T-cell (primary cell): ENCODE measurements around the gene TSPYL2. TPM values are rescaled to one million over a fixed set of nuclear protein-coding genes. Genes with fewer than 3 reads are reported as not detected.

ENCODE experiments used
- ATAC-seq, 4 experiments: fragments of 200-7000 bp in 3 of 4; fragments of 150-1000 bp in 1 of 4; cut with Tn5 transposase; replicated peaks in 1 of 4; 1 replicate in 3 of 4; 2 replicates in 1 of 4; pipeline ENCODE4 v1.10.0; 2021; ENCODE audit warnings: moderate library complexity in 3 of 4, mild to moderate bottlenecking in 2 of 4, moderate number of reproducible peaks in 1 of 4
- CTCF ChIA-PET, 2 donors: fragments of 300-600 bp; sonication (Branson Sonifier 250); formaldehyde crosslinking; loops; one replicate each; lab custom pipeline; 2022; ENCODE audit warnings: antibody characterized with exemption in 2 of 2; lab: Charles Lee
- POLR2A ChIA-PET, 2 donors: fragments of 300-600 bp; sonication (Branson Sonifier 250); formaldehyde crosslinking; loops; one replicate each; lab custom pipeline; 2022; ENCODE audit warnings: antibody characterized with exemption in 2 of 2; lab: Charles Lee
- DNase-seq, 35 experiments: peaks; one replicate each; pipeline versions ENCODE4 v3.0.0 to v3.0.0-alpha.2; 2013 to 2023
- H3K27ac ChIP-seq: one replicate; pipeline ENCODE4 v1.5.1; 2013; ENCODE audit warnings: low read length
- H3K27me3 ChIP-seq, 2 experiments: replicated peaks in 1 of 2; 1 replicate in 1 of 2; 2 replicates in 1 of 2; pipeline versions ENCODE4 v1.6.1 to v1.7.0; 2013; ENCODE audit warnings: low read length in 1 of 2, mixed read lengths in 1 of 2; ENCODE audit not compliant: control insufficient read depth in 2 of 2, insufficient read depth in 2 of 2; ENCODE audit errors: extremely low read depth in 1 of 2
- H3K36me3 ChIP-seq, 2 donors: 1 replicate in 1 of 2; 2 replicates in 1 of 2; pipeline versions ENCODE4 v1.6.1 to v1.7.0; 2013; ENCODE audit warnings: low read length in 1 of 2; ENCODE audit not compliant: control insufficient read depth in 2 of 2, insufficient read depth in 1 of 2; ENCODE audit errors: extremely low read depth in 1 of 2
- H3K4me1 ChIP-seq, 2 experiments: 1 replicate in 1 of 2; 2 replicates in 1 of 2; pipeline versions ENCODE4 v1.6.1 to v1.7.0; 2013; ENCODE audit warnings: low read length in 2 of 2, mixed read lengths in 1 of 2; ENCODE audit not compliant: insufficient read depth in 2 of 2, control insufficient read depth in 1 of 2; ENCODE audit errors: extremely low read depth in 1 of 2
- H3K4me3 ChIP-seq, 2 donors: 1 replicate in 1 of 2; 2 replicates in 1 of 2; pipeline versions ENCODE4 v1.5.1 to v1.7.0; 2013; ENCODE audit warnings: mild to moderate bottlenecking in 2 of 2, low read length in 1 of 2, moderate library complexity in 1 of 2; ENCODE audit not compliant: control insufficient read depth in 1 of 2; ENCODE audit errors: extremely low read depth in 1 of 2
- H3K9me3 ChIP-seq: 2 replicates; pipeline ENCODE4 v1.7.0; 2013
- H3K27ac Mint-ChIP-seq, 2 donors: one replicate each; pipeline ENCODE4 v1.8.0; 2020 to 2021; ENCODE audit warnings: mild to moderate bottlenecking in 2 of 2, mixed read lengths in 2 of 2
- H3K27me3 Mint-ChIP-seq, 2 donors: one replicate each; pipeline ENCODE4 v1.8.0; 2021 to 2022; ENCODE audit warnings: mixed read lengths in 2 of 2
- H3K36me3 Mint-ChIP-seq: one replicate; pipeline ENCODE4 v1.8.0; 2021; ENCODE audit warnings: mixed read lengths
- H3K4me1 Mint-ChIP-seq, 3 donors: one replicate each; pipeline ENCODE4 v1.8.0; 2020 to 2022; ENCODE audit warnings: mixed read lengths in 3 of 3, mild to moderate bottlenecking in 1 of 3
- H3K4me3 Mint-ChIP-seq, 3 donors: one replicate each; pipeline ENCODE4 v1.8.0; 2020 to 2022; ENCODE audit warnings: mild to moderate bottlenecking in 3 of 3, mixed read lengths in 3 of 3, moderate library complexity in 3 of 3
- H3K9me3 Mint-ChIP-seq, 3 donors: one replicate each; pipeline ENCODE4 v1.8.0; 2020 to 2022; ENCODE audit warnings: mixed read lengths in 3 of 3
- WGBS: methylation state at CpG from one replicate; pipeline ENCODE4 v1.1.5; 2013; ENCODE audit warnings: missing lambda C conversion rate; ENCODE audit not compliant: insufficient coverage; 5-methylcytosine and 5-hydroxymethylcytosine counted together
- total RNA-seq, 35 experiments: library from RNA in 6 of 35; stranded (reverse) in 6 of 35; fragments of 120-200 nt in 1 of 35; gene quantifications; one replicate each; pipeline versions ENCODE4 v1.2.1 to v1.2.4 and lab custom pipeline; 2013 to 2026

Gene TSPYL2
- total RNA-seq, 5 donors from 2014 or later (not counting 1 experiment from before 2014, with no cell fraction given) = 126 to 253 (median 141) TPM

DNA sequence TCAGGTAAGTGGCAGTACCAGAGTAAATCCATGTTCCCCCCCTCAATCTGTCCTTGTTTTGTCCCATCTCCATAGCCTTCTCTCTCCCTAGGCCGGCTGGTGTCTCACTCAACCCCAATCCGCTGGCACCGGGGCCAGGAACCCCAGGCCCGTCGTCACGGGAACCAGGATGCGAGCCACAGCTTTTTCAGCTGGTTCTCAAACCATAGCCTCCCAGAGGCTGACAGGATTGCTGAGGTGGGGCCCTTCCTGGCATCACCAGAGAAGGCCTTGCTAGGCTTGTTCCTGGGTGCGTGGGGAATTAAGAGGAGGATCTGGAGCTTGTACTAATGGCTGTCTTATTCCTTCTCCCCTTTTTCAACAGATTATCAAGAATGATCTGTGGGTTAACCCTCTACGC is 2.7 kb downstream of the TSPYL2 start:
- no peak overlapping the region for H3K27ac Mint-ChIP-seq
- ATAC-seq (no peak), DNase-seq (peak in 1 of 35 experiments; percentile 7)
- CTCF ChIA-PET = no interaction called here
- H3K36me3 Mint-ChIP-seq = peaks cover 19% of the 10 kb centered on the region
- Histone ChIP-seq H3K4me1 (peaks cover 0 to 36% of the 10 kb centered on the region in 2 experiments), H3K4me3 (no peak overlapping the region), H3K27ac (no peak overlapping the region), H3K9me3 (no peaks in the 10 kb centered on the region), H3K27me3 (no peaks in the 10 kb centered on the region), H3K36me3 (peaks cover 0 to 27% of the 10 kb centered on the region in 2 donors)
- H3K4me1 Mint-ChIP-seq = peaks cover 57 to 77% (median 64%) of the 10 kb centered on the region in 3 donors
- POLR2A ChIA-PET = interaction anchor here in 1 of 2 donors (1.1 kb wide), 1 partner anchor 103 kb away, joined by 4 read pairs; no protein-coding TSS in a partner anchor
- peak overlapping the region; percentile 25 to 34 (median 32) for H3K4me3 Mint-ChIP-seq
- 80% methylated on average over 1 of the region's 9 CpGs for WGBS
- H3K27me3 Mint-ChIP-seq = peaks cover 0 to 18% of the 10 kb centered on the region in 2 donors
- H3K9me3 Mint-ChIP-seq = no peaks in the 10 kb centered on the region

DNA sequence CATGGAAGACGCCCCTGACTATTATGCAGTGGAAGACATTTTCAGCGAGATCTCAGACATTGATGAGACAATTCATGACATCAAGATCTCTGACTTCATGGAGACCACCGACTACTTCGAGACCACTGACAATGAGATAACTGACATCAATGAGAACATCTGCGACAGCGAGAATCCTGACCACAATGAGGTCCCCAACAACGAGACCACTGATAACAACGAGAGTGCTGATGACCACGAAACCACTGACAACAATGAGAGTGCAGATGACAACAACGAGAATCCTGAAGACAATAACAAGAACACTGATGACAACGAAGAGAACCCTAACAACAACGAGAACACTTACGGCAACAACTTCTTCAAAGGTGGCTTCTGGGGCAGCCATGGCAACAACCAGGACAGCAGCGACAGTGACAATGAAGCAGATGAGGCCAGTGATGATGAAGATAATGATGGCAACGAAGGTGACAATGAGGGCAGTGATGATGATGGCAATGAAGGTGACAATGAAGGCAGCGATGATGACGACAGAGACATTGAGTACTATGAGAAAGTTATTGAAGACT is 3.6 kb downstream of the TSPYL2 start:
- ATAC-seq = no peak
- peak overlapping the region in 2 of 3 donors; percentile 13 to 22 for H3K4me3 Mint-ChIP-seq

DNA sequence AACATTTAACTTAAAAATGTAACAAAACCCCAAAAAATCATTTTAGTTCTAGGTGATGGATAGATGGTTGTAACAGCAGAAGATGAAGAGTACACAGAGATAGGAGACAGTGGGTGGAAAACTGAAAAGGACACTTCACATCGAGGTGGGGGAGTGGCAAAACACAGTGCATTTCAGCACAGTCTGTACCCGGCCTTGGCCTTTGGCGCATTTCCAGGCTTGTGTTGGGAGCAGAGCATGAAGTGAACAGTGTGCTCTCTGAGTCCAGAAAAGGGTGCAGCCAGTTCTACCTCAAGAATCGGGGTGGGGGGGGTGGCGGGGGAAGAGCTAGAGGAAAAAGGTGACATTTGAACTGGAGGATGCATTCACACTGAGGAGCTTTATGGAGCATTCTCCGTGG is 4.3 kb downstream of the TSPYL2 start:
- no peak overlapping the region for H3K27ac ChIP-seq
- WGBS = 67% methylated on average over 1 of the region's 6 CpGs
- Mint-ChIP-seq H3K9me3 (no peaks in the 10 kb centered on the region), H3K36me3 (peaks cover 19% of the 10 kb centered on the region), H3K27ac (peak overlapping the region; percentile 1 to 74), H3K27me3 (peaks cover 0 to 12% of the 10 kb centered on the region in 2 donors), H3K4me1 (peaks cover 50 to 69% (median 57%) of the 10 kb centered on the region in 3 donors), H3K4me3 (peak overlapping the region in 1 of 3 donors; percentile 22)
- no peaks in the 10 kb centered on the region for H3K27me3 ChIP-seq
- H3K36me3 ChIP-seq = peaks cover 0 to 27% of the 10 kb centered on the region in 2 donors
- POLR2A ChIA-PET = interaction anchor here in 1 of 2 donors (0.6 kb wide), 1 partner anchor 90 kb away, joined by 3 read pairs; no protein-coding TSS in a partner anchor
- H3K4me3 ChIP-seq = no peak overlapping the region
- ATAC-seq (no peak), DNase-seq (peak in 1 of 35 experiments; percentile 15)
- H3K9me3 ChIP-seq = no peaks in the 10 kb centered on the region
- CTCF ChIA-PET = interaction anchor here in 1 of 2 donors (0.7 kb wide), 1 partner anchor 841 kb away, joined by 3 read pairs; no protein-coding TSS in a partner anchor
- H3K4me1 ChIP-seq = peaks cover 0 to 30% of the 10 kb centered on the region in 2 experiments

More for the DNA sequence above, 3.6 kb downstream of the TSPYL2 start:
- H3K4me3 ChIP-seq = no peak overlapping the region
- H3K9me3 ChIP-seq = no peaks in the 10 kb centered on the region
- peaks cover 0 to 34% of the 10 kb centered on the region in 2 experiments for H3K4me1 ChIP-seq
- peak in 7 of 35 experiments; percentile 30 to 60 (median 36) for DNase-seq
- Mint-ChIP-seq H3K27me3 (peaks cover 0 to 12% of the 10 kb centered on the region in 2 donors), H3K27ac (peak overlapping the region; percentile 17 to 74), H3K4me1 (peaks cover 53 to 72% (median 59%) of the 10 kb centered on the region in 3 donors), H3K9me3 (no peaks in the 10 kb centered on the region), H3K36me3 (peaks cover 19% of the 10 kb centered on the region)
- ChIA-PET CTCF (no interaction called here), POLR2A (no interaction called here)
- peaks cover 0 to 27% of the 10 kb centered on the region in 2 donors for H3K36me3 ChIP-seq
- H3K27ac ChIP-seq = no peak overlapping the region
- WGBS = 49% methylated on average over 6 of the region's 17 CpGs
- no peaks in the 10 kb centered on the region for H3K27me3 ChIP-seq

DNA sequence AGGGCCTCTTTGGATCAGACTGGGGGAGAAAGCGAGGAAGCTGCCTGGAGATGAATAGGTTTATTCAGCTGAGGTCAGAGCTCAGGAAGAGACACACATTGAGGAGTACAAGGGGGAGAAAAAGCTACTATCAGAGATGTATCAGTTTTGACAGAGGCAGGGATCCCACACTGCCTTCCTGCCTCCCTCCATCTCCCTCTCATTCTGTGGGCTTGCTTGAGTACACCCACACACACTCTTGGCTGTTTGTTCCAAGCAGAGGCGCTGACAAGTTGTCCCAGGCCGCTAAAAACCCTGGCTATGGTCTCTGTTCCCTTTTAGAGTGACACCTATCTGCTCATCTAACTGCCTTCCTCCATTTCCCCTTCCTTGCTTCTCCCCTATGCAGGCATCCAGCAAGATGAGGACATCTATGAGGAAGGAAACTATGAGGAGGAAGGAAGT is 5.2 kb downstream of the TSPYL2 start:
- no CpG with 5 or more reads among the region's 3 CpGs for WGBS
- Mint-ChIP-seq H3K27ac (peak overlapping the region; percentile 57 to 64), H3K9me3 (no peaks in the 10 kb centered on the region), H3K36me3 (peaks cover 19% of the 10 kb centered on the region), H3K4me3 (peak overlapping the region in 1 of 3 donors; percentile 91), H3K4me1 (peaks cover 50 to 67% (median 57%) of the 10 kb centered on the region in 3 donors), H3K27me3 (peaks cover 0 to 12% of the 10 kb centered on the region in 2 donors)
- Histone ChIP-seq H3K36me3 (peaks cover 0 to 27% of the 10 kb centered on the region in 2 donors), H3K27me3 (no peaks in the 10 kb centered on the region), H3K9me3 (no peaks in the 10 kb centered on the region), H3K4me3 (no peak overlapping the region), H3K27ac (no peak overlapping the region), H3K4me1 (peaks cover 0 to 30% of the 10 kb centered on the region in 2 experiments)
- ChIA-PET POLR2A (no interaction called here), CTCF (interaction anchor here in 1 of 2 donors (0.6 kb wide), 1 partner anchor 15 kb away, joined by 3 read pairs; no protein-coding TSS in a partner anchor)
- ATAC-seq (no peak), DNase-seq (peak in 2 of 35 experiments; percentile 25 to 37)

DNA sequence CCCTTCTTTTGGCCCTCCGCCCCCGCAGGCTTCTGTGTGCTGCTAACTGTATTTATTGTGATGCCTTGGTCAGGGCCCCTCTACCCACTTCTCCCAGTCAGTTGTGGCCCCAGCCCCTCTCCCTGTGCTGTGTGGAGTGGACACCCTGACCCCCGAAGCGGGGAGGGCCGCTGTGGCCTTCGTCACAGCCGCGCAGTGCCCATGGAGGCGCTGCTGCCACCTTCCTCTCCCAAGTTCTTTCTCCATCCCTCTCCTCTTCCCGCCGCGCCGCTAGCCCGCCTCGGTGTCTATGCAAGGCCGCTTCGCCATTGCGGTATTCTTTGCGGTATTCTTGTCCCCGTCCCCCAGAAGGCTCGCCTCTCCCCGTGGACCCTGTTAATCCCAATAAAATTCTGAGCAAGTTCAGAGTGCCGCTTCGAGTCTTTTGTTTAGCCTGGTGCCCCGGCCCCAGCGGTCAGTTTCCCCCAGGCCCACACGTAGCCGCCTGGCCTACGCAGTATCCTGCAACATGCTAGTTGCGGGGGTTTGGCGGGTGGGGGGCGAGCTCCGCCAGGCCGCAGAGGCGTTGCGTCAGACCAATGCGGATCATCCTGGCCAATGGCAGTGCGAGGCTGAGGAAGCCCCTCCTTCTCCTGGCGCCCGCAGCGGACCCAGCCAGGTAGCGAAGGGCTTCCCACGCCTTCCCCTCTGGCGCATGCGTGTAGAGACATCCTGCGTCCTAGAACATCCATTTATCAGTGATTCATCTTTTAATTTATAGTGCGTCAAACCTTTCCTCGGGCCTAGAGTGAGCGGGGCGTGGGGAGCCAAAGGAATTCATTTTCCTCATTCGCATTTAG is 6.2 kb downstream of the TSPYL2 start:
- H3K36me3 Mint-ChIP-seq = peaks cover 19% of the 10 kb centered on the region
- Histone ChIP-seq H3K4me1 (peaks cover 0 to 28% of the 10 kb centered on the region in 2 experiments), H3K27ac (peak overlapping the region; percentile 96), H3K4me3 (peak overlapping the region; percentile 48 to 60), H3K36me3 (peaks cover 0 to 27% of the 10 kb centered on the region in 2 donors), H3K9me3 (no peaks in the 10 kb centered on the region), H3K27me3 (no peaks in the 10 kb centered on the region)
- ATAC-seq (peak; percentile 70 to 76 (median 75)), DNase-seq (peak; percentile 50 to 90 (median 82))
- H3K9me3 Mint-ChIP-seq = no peaks in the 10 kb centered on the region
- ChIA-PET CTCF (no interaction called here), POLR2A (interaction anchor here (0.6 to 0.7 kb wide), 2 partner anchors 15 to 624 kb away, joined by 4 read pairs; no protein-coding TSS in a partner anchor)
- H3K27me3 Mint-ChIP-seq = peaks cover 0 to 12% of the 10 kb centered on the region in 2 donors
- peak overlapping the region; percentile 85 to 91 (median 87) for H3K4me3 Mint-ChIP-seq
- H3K27ac Mint-ChIP-seq = peak overlapping the region; percentile 96 to 99
- WGBS = 47% methylated on average over 31 of the region's 51 CpGs
- H3K4me1 Mint-ChIP-seq = peaks cover 48 to 62% (median 49%) of the 10 kb centered on the region in 3 donors
